OCI-LY7 (cell line): ENCODE measurements around the gene PLEKHA6. TPM values are rescaled to one million over a fixed set of nuclear protein-coding genes. Genes with fewer than 3 reads are reported as not detected.

Experiments
- BruUV-seq: library from RNA; stranded (reverse); fragments of 400-500 nt; replicated peaks from 2 replicates; lab custom pipeline; 2021; lab: Mats Ljungman, UMichigan
- CTCF ChIA-PET: fragments of 300-600 bp; sonication (Branson Sonifier 250); formaldehyde crosslinking; loops from one replicate; lab custom pipeline; 2022; ENCODE audit warnings: antibody characterized with exemption; ENCODE audit not compliant: unreplicated experiment; lab: Charles Lee
- POLR2A ChIA-PET: fragments of 300-600 bp; sonication (Branson Sonifier 250); formaldehyde crosslinking; loops from one replicate; lab custom pipeline; 2022; ENCODE audit warnings: antibody characterized with exemption; lab: Charles Lee
- DNase-seq: peaks from one replicate; pipeline ENCODE4 v3.0.0-alpha.2; 2015; ENCODE audit warnings: low spot score
- H2AFZ ChIP-seq: fragments of 200-600 bp; sonication (generic), shearing (Covaris generic); 2 replicates; pipeline ENCODE4 v1.6.1; 2014; ENCODE audit warnings: mild to moderate bottlenecking, antibody characterized with exemption, low read length, moderate library complexity
- H3K27ac ChIP-seq: fragments of 200-600 bp; sonication (generic); 2 replicates; pipeline ENCODE4 v1.5.1; 2014; ENCODE audit warnings: mixed run types, low read depth, mild to moderate bottlenecking, moderate library complexity, low read length, inconsistent platforms; ENCODE audit not compliant: poor library complexity, severe bottlenecking
- H3K36me3 ChIP-seq: fragments of 200-600 bp; sonication (generic); 2 replicates; pipeline ENCODE4 v1.6.1; 2014; ENCODE audit warnings: mild to moderate bottlenecking, antibody characterized with exemption, low read length, moderate library complexity, mixed read lengths; ENCODE audit not compliant: insufficient read depth
- H3K4me1 ChIP-seq: fragments of 200-600 bp; sonication (generic); 2 replicates; pipeline ENCODE4 v1.5.1; 2014; ENCODE audit warnings: mild to moderate bottlenecking, low read length; ENCODE audit not compliant: insufficient read depth, poor library complexity, severe bottlenecking
- H3K4me2 ChIP-seq: fragments of 200-600 bp; sonication (generic); 2 replicates; pipeline ENCODE4 v1.6.1; 2014; ENCODE audit warnings: mild to moderate bottlenecking, low read length
- H3K4me3 ChIP-seq: fragments of 200-600 bp; sonication (generic); 2 replicates; pipeline ENCODE4 v1.5.1; 2014; ENCODE audit warnings: mild to moderate bottlenecking, low read depth, low read length; ENCODE audit not compliant: poor library complexity, severe bottlenecking
- H3K79me2 ChIP-seq: fragments of 200-600 bp; sonication (generic); 2 replicates; pipeline ENCODE4 v1.6.1; 2016; ENCODE audit warnings: low read depth, mild to moderate bottlenecking, low read length, moderate library complexity, mixed read lengths; ENCODE audit not compliant: insufficient read depth
- H3K9me2 ChIP-seq: fragments of 200-600 bp; sonication (generic); 2 replicates; pipeline ENCODE4 v1.6.1; 2016; ENCODE audit warnings: mild to moderate bottlenecking, low read length, mixed read lengths; ENCODE audit not compliant: insufficient read depth
- H3K9me3 ChIP-seq: fragments of 200-600 bp; sonication (generic); 2 replicates; pipeline ENCODE4 v1.6.1; 2014; ENCODE audit warnings: mild to moderate bottlenecking, mixed run types, low read length, mixed read lengths
- H4K20me1 ChIP-seq: fragments of 200-600 bp; sonication (generic); 2 replicates; pipeline ENCODE4 v1.6.1; 2014; ENCODE audit warnings: mild to moderate bottlenecking, antibody characterized with exemption, low read length, moderate library complexity, mixed read lengths; ENCODE audit not compliant: insufficient read depth
- EZH2phosphoT487 ChIP-seq: fragments of 200-600 bp; sonication (generic); IDR thresholded peaks from 2 replicates; pipeline ENCODE4 v1.6.1; 2018; ENCODE audit warnings: low read depth, borderline replicate concordance, mild to moderate bottlenecking, mixed run types, antibody characterized with exemption, low read length, moderate library complexity, mixed read lengths
- intact Hi-C: fragments of 100-400 bp; cut with micrococcal nuclease; formaldehyde crosslinking; loops from one replicate; pipeline ENCODE4 v1.10.0; 2022; ENCODE audit not compliant: unreplicated experiment
- total RNA-seq, 2 experiments: library from RNA; depleted of rRNA in 1 of 2; stranded (reverse); fragments of >200 nt in 1 of 2; shearing (Covaris generic) in 1 of 2; gene quantifications; 2 replicates each; pipeline ENCODE4 v1.2.3, GENCODE V29; 2014 to 2022
- TF ChIP-seq, protein P1 (sequence below): fragments of 200-600 bp; sonication (generic); conservative IDR thresholded peaks from 2 replicates; pipeline ENCODE4 v1.5.1; 2014; ENCODE audit warnings: mild to moderate bottlenecking, antibody characterized with exemption, low read length, moderate library complexity, mixed read lengths

The PLEKHA6 gene
- total RNA-seq, 2 experiments from 2014 or later: not detected

DNA sequence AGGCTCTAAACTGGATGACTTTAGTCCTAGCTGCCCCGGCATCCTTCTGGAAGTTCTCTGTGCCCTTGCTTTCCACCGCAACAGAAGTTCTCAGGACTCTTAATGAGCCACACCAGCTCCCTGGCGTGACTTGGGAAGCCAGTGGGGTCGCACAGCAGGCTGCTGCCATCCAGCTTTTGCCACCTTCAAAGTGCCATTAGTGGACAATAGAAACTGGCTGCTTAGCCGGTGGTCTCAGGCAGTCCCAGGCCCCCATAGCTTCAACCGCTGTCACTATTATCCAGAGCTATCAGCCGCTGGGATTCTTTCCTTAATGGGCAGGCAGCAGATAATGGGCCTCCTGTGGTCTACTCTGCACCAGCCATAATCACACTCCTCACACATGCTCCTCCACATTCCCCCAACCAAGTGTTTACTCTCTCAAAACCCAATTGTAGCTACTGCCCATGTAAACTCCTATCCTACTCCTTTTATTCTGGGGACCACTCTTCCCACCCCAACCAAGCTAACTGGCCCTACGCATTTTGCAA is 37.3 kb downstream of the PLEKHA6 start:
- no TSS peak for BruUV-seq
- H3K9me2 ChIP-seq: no peaks in the 10 kb centered on the region
- H3K79me2 ChIP-seq: no peaks in the 10 kb centered on the region
- no peak for DNase-seq
- no peak overlapping the region for H3K4me2 ChIP-seq
- H3K36me3 ChIP-seq: no peaks in the 10 kb centered on the region
- ChIA-PET POLR2A (no interaction called here), CTCF (interaction anchor here (1.6 kb wide), 1 partner anchor 11 kb away, joined by 4 read pairs; no protein-coding TSS in a partner anchor)
- TF ChIP-seq, protein P1, sequence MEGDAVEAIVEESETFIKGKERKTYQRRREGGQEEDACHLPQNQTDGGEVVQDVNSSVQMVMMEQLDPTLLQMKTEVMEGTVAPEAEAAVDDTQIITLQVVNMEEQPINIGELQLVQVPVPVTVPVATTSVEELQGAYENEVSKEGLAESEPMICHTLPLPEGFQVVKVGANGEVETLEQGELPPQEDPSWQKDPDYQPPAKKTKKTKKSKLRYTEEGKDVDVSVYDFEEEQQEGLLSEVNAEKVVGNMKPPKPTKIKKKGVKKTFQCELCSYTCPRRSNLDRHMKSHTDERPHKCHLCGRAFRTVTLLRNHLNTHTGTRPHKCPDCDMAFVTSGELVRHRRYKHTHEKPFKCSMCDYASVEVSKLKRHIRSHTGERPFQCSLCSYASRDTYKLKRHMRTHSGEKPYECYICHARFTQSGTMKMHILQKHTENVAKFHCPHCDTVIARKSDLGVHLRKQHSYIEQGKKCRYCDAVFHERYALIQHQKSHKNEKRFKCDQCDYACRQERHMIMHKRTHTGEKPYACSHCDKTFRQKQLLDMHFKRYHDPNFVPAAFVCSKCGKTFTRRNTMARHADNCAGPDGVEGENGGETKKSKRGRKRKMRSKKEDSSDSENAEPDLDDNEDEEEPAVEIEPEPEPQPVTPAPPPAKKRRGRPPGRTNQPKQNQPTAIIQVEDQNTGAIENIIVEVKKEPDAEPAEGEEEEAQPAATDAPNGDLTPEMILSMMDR: no peak
- no peak for TF ChIP-seq EZH2phosphoT487
- no peak overlapping the region for H3K27ac ChIP-seq
- H3K4me3 ChIP-seq: no peak overlapping the region
- H3K4me1 ChIP-seq: no peaks in the 10 kb centered on the region
- intact Hi-C loops: no loop called here
- H2AFZ ChIP-seq: no peak overlapping the region
- no peaks in the 10 kb centered on the region for H3K9me3 ChIP-seq
- no peaks in the 10 kb centered on the region for H4K20me1 ChIP-seq

DNA sequence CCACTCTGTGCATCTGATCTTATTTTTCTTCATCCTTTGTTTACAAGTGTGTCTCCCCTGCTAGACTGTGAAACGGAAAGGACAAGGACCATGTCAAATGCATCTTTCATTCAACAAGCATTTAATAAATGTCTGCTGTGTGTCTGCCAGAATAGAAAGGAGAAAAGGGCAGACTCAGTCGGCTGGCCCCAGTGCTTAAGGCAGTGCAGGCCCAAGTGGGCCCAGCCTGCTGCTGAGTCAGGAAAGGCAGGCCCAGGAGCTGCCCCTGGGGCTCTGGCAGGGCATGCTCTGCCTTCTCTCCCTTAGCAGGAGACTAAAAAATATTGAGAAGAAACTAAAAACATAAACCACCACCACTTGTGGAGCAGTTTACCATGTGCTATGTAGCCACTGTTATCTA is 38.1 kb downstream of the PLEKHA6 start:
- DNase-seq: no peak
- Histone ChIP-seq H3K9me3 (no peaks in the 10 kb centered on the region), H4K20me1 (no peaks in the 10 kb centered on the region), H3K36me3 (no peaks in the 10 kb centered on the region), H3K4me2 (no peak overlapping the region), H3K79me2 (no peaks in the 10 kb centered on the region), H3K27ac (no peak overlapping the region), H3K4me1 (no peaks in the 10 kb centered on the region), H3K9me2 (no peaks in the 10 kb centered on the region), H3K4me3 (no peak overlapping the region), H2AFZ (no peak overlapping the region)
- TF ChIP-seq EZH2phosphoT487: no peak
- TF ChIP-seq, protein P1: no peak
- BruUV-seq: no TSS peak
- intact Hi-C loops: no loop called here
- ChIA-PET POLR2A (no interaction called here), CTCF (no interaction called here)

DNA sequence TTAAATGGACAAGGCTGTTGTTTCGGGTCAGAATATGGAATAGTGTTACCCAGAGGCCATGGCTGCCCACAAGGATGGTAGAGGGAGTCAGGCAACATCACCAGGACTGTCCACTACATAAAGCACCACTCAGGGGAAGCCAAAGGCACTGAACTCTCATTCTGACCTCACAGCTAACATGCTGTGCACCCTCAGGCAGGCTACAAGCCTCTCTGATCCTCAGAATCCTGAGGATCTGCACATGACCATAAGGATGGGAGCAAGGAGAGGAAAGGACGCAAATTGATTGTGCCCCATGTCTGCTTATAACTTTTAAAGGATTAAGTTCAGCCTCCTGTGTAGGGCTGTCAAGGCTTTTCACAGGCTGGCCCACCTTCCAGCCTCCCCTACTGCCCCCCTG is 38.7 kb downstream of the PLEKHA6 start:
- intact Hi-C loops: no loop called here
- Histone ChIP-seq H2AFZ (no peak overlapping the region), H3K9me2 (no peaks in the 10 kb centered on the region), H3K27ac (no peak overlapping the region), H3K36me3 (no peaks in the 10 kb centered on the region), H3K4me3 (no peak overlapping the region), H4K20me1 (no peaks in the 10 kb centered on the region), H3K4me2 (no peak overlapping the region), H3K4me1 (no peaks in the 10 kb centered on the region), H3K79me2 (no peaks in the 10 kb centered on the region), H3K9me3 (no peaks in the 10 kb centered on the region)
- CTCF ChIA-PET: no interaction called here
- TF ChIP-seq EZH2phosphoT487: no peak
- TF ChIP-seq, protein P1: no peak
- POLR2A ChIA-PET: no interaction called here
- no peak for DNase-seq
- no TSS peak for BruUV-seq
